Adrenal gland (tissue), 12 donors: ENCODE results near the gene NDUFB2. TPM values are rescaled to one million over a fixed set of nuclear protein-coding genes. Genes with fewer than 3 reads are reported as not detected.

ENCODE experiments used
- DNase-seq, 7 donors: peaks; one replicate each; pipeline ENCODE4 v3.0.0-alpha.2; 2019 to 2020
- H3K27ac ChIP-seq, 5 donors: fragments of 200-600 bp; sonication (generic) in 4 of 5; 1 replicate in 3 of 5; 2 replicates in 2 of 5; pipeline versions ENCODE4 v1.5.1 to v1.8.0; 2016 to 2020; ENCODE audit warnings: mild to moderate bottlenecking in 1 of 5
- H3K27me3 ChIP-seq: fragments of 200-600 bp; 2 replicates; pipeline ENCODE4 v1.8.0; 2021
- H3K36me3 ChIP-seq, 2 donors: fragments of 200-600 bp; replicated peaks in 1 of 2; 1 replicate in 1 of 2; 2 replicates in 1 of 2; pipeline versions ENCODE4 v1.5.1 to v1.8.0; 2018 to 2022
- H3K4me1 ChIP-seq, 2 donors: fragments of 200-600 bp; replicated peaks in 1 of 2; 1 replicate in 1 of 2; 2 replicates in 1 of 2; pipeline versions ENCODE4 v1.5.1 to v1.8.0; 2018 to 2021
- H3K4me3 ChIP-seq, 4 donors: fragments of 200-600 bp; sonication (generic) in 3 of 4; one replicate each; pipeline ENCODE4 v1.5.1; 2016 to 2018
- H3K9me3 ChIP-seq, 3 donors: fragments of 200-600 bp; sonication (generic) in 1 of 3; replicated peaks in 1 of 3; 1 replicate in 2 of 3; 2 replicates in 1 of 3; pipeline versions ENCODE4 v1.5.1 to v1.8.0; 2016 to 2021
- CTCF ChIP-seq, 6 experiments: fragments of 450-650 bp in 4 of 6; fragments of 200-600 bp in 2 of 6; sonication (generic) in 1 of 6; IDR thresholded peaks; 1 replicate in 5 of 6; 2 replicates in 1 of 6; pipeline versions ENCODE4 v1.5.1 to v1.8.0; 2016 to 2021; ENCODE audit warnings: antibody characterized with exemption in 6 of 6, mild to moderate bottlenecking in 2 of 6, moderate library complexity in 1 of 6
- POLR2A ChIP-seq, 2 donors: fragments of 450-650 bp; IDR thresholded peaks; one replicate each; pipeline ENCODE4 v1.6.1; 2017; ENCODE audit warnings: antibody characterized with exemption in 2 of 2, mild to moderate bottlenecking in 2 of 2, moderate library complexity in 1 of 2
- WGBS, 4 donors: extraction: QIAGEN DNeasy Blood & Tissue Kit in 2 of 4; methylation state at CpG; one replicate each; pipeline versions ENCODE4 v1.1.5 to v1.1.7; 2013 to 2017; 5-methylcytosine and 5-hydroxymethylcytosine counted together
- intact Hi-C, 2 donors: fragments of 100-400 bp; cut with DNase I; formaldehyde crosslinking; loops; one replicate each; pipeline versions ENCODE4 v1.14.1 to v1.15.0; 2022 to 2023
- polyA plus RNA-seq, 3 donors: library from polyadenylated mRNA; stranded (reverse); fragments of 200-250 nt in 2 of 3; fragments of 350-450 nt in 1 of 3; fragmentation: Illumina TruSeq in 1 of 3; extraction: RNeasy Lipid Tissue Mini Kit (QIAGEN cat#74804) in 1 of 3; gene quantifications; one replicate each; pipeline ENCODE4 v1.2.3, GENCODE V29; 2013 to 2014
- total RNA-seq, 9 donors: library from RNA; depleted of rRNA in 4 of 9; stranded (reverse); fragments of >200 nt in 4 of 9; fragments of 120-200 nt in 1 of 9; fragmentation: NEBNext Ultra II Directional in 1 of 9; extraction: Animal tissue kit (Norgen Biotek cat#: 25700) in 1 of 9; gene quantifications; one replicate each; pipeline versions ENCODE4 v1.1.0 to v1.2.4, GENCODE V29; 2013 to 2023
- donor health status: healthy with polysubstance abuse.
- donor health status: Bipolar disorder and iron deficiency.
- donor health status: DM: yes; HTN: yes; CAD: no.
- donor health status: DM: no; HTN: no; CAD: no.
- donor health status: DM: no; HTN: no; CAD: no.
- donor health status: DM: yes; HTN: yes; CAD: no.

The NDUFB2 gene
- total and polyA plus RNA-seq, 12 donors, result 172 to 465 (median 212) TPM

GRCh38 chr7:140696024-140696679 is 356 bp upstream of the NDUFB2 start:
- 15 to 24% (median 17%) methylated on average over 16 to 23 of the region's 23 CpGs for WGBS, 4 donors
- Histone ChIP-seq H3K4me3 (peak overlapping the region in 3 of 4 donors; percentile 68 to 79 (median 73)), H3K36me3 (no peaks in the 10 kb centered on the region), H3K27me3 (no peaks in the 10 kb centered on the region), H3K27ac (peak overlapping the region; percentile 75 to 96 (median 89)), H3K4me1 (peaks cover 19 to 28% of the 10 kb centered on the region in 2 donors), H3K9me3 (no peaks in the 10 kb centered on the region)
- no peak for TF ChIP-seq POLR2A (IDR thresholded peaks at IDR 0.05)
- no peak for TF ChIP-seq CTCF (IDR thresholded peaks at IDR 0.05)
- DNase-seq, result peak; percentile 96 to 98 (median 97)
- intact Hi-C loops, result no loop called here

- Histone ChIP-seq H3K36me3 (no peaks in the 10 kb centered on the region), H3K27ac (peak overlapping the region in 4 of 5 donors; percentile 85 to 96 (median 92)), H3K4me3 (peak overlapping the region; percentile 68 to 79 (median 76)), H3K9me3 (no peaks in the 10 kb centered on the region), H3K4me1 (peaks cover 19 to 28% of the 10 kb centered on the region in 2 donors), H3K27me3 (no peaks in the 10 kb centered on the region)
- intact Hi-C loops, result no loop called here
- no peak for DNase-seq
- TF ChIP-seq POLR2A (IDR thresholded peaks at IDR 0.05) (no peak), CTCF (IDR thresholded peaks at IDR 0.05) (no peak)
- 27 to 33% (median 28%) methylated on average over 20 to 24 of the region's 24 CpGs for WGBS, 4 donors
Measured at GRCh38 chr7:140697447-140698143, 1.1 kb downstream of the NDUFB2 start.

GRCh38 chr7:140698477-140698876 is 2.0 kb downstream of the NDUFB2 start:
- H3K4me1 ChIP-seq, result peaks cover 19 to 28% of the 10 kb centered on the region in 2 donors
- intact Hi-C loops, result no loop called here
- no peaks in the 10 kb centered on the region for H3K36me3 ChIP-seq
- H3K9me3 ChIP-seq, result no peaks in the 10 kb centered on the region
- TF ChIP-seq POLR2A (IDR thresholded peaks at IDR 0.05) (no peak), CTCF (IDR thresholded peaks at IDR 0.05) (no peak)
- no peaks in the 10 kb centered on the region for H3K27me3 ChIP-seq
- H3K27ac ChIP-seq, result no peak overlapping the region
- WGBS, 4 donors, result 76 to 83% (median 80%) methylated on average over 8 of the region's 8 CpGs
- DNase-seq, result peak in 1 of 7 donors; percentile 36
- no peak overlapping the region for H3K4me3 ChIP-seq

- WGBS, 4 donors, result 87 to 93% (median 90%) methylated on average over 10 of the region's 10 CpGs
- no peak for DNase-seq
- peaks cover 7 to 16% of the 10 kb centered on the region in 2 donors for H3K4me1 ChIP-seq
- no peak overlapping the region for H3K4me3 ChIP-seq
- no peaks in the 10 kb centered on the region for H3K27me3 ChIP-seq
- TF ChIP-seq CTCF (IDR thresholded peaks at IDR 0.05) (no peak), POLR2A (IDR thresholded peaks at IDR 0.05) (no peak)
- H3K9me3 ChIP-seq, result no peaks in the 10 kb centered on the region
- H3K27ac ChIP-seq, result no peak overlapping the region
- intact Hi-C loops, result no loop called here
- peaks cover 0 to 29% of the 10 kb centered on the region in 2 donors for H3K36me3 ChIP-seq
Measured at GRCh38 chr7:140702774-140703173, 6.3 kb downstream of the NDUFB2 start.
